ENCODE measurements around the gene FAM185A. TPM values are rescaled to one million over a fixed set of nuclear protein-coding genes. Genes with fewer than 3 reads are reported as not detected.
"Not testable (repeated sequence)": the region's sequence is repeated elsewhere in the genome, so short reads cannot be mapped to it uniquely, and the experiment has no call there.

The FAM185A gene
- polyA plus RNA-seq, 3 donors, result 2.5 to 6.8 (median 4.8) TPM

- peaks cover 8 to 12% of the 10 kb centered on the region in 2 donors for H3K36me3 Mint-ChIP-seq
- H3K27ac ChIP-seq (ENCODE audit: low read depth in 1 of 2, low read length in 2 of 2); H3K9me3 Mint-ChIP-seq; H3K4me2 ChIP-seq (replicated peaks; ENCODE audit: extremely low read depth, low read length, poor library complexity, severe bottlenecking); H3K4me1 ChIP-seq (ENCODE audit: control insufficient read depth in 1 of 2, insufficient read depth in 2 of 2, low read length in 2 of 2); H3K27ac Mint-ChIP-seq; intact Hi-C loops (cut with micrococcal nuclease); H3K36me3 ChIP-seq (replicated peaks in 1 of 2; ENCODE audit: control insufficient read depth in 1 of 2, insufficient read depth in 2 of 2, low read length in 2 of 2); H3K27me3 Mint-ChIP-seq (ENCODE audit: low read depth in 3 of 3); H4K20me1 ChIP-seq (ENCODE audit: insufficient read depth, low read length); H3K4me3 ChIP-seq (replicated peaks in 1 of 3; ENCODE audit: low read depth in 2 of 3, low read length in 3 of 3); DNase-seq; H3K27me3 ChIP-seq (ENCODE audit: control insufficient read depth in 2 of 2, insufficient read depth in 2 of 2, low read length in 2 of 2); H3K4me3 Mint-ChIP-seq; H2AFZ ChIP-seq (ENCODE audit: insufficient read depth, low read depth, low read length, poor library complexity, severe bottlenecking); H3K79me2 ChIP-seq (ENCODE audit: insufficient read depth, low read length); H3K9me3 ChIP-seq (replicated peaks in 1 of 2; ENCODE audit: control insufficient read depth in 1 of 2, insufficient read depth in 1 of 2, low read length in 2 of 2); H3K4me1 Mint-ChIP-seq; H3K9ac ChIP-seq (ENCODE audit: insufficient read depth, low read length, poor library complexity, severe bottlenecking): not testable (repeated sequence)
Measured at GRCh38 chr7:102791831-102792230, 43.0 kb downstream of the FAM185A start.

- H3K27me3 ChIP-seq (ENCODE audit: control insufficient read depth in 2 of 2, insufficient read depth in 2 of 2, low read length in 2 of 2); H3K36me3 ChIP-seq (replicated peaks in 1 of 2; ENCODE audit: control insufficient read depth in 1 of 2, insufficient read depth in 2 of 2, low read length in 2 of 2); H3K4me2 ChIP-seq (replicated peaks; ENCODE audit: extremely low read depth, low read length, poor library complexity, severe bottlenecking); H3K27ac Mint-ChIP-seq; H3K27me3 Mint-ChIP-seq (ENCODE audit: low read depth in 3 of 3); DNase-seq; H3K4me3 ChIP-seq (replicated peaks in 1 of 3; ENCODE audit: low read depth in 2 of 3, low read length in 3 of 3); H3K9me3 Mint-ChIP-seq; H3K79me2 ChIP-seq (ENCODE audit: insufficient read depth, low read length); H3K9ac ChIP-seq (ENCODE audit: insufficient read depth, low read length, poor library complexity, severe bottlenecking); H3K9me3 ChIP-seq (replicated peaks in 1 of 2; ENCODE audit: control insufficient read depth in 1 of 2, insufficient read depth in 1 of 2, low read length in 2 of 2); H3K36me3 Mint-ChIP-seq; H3K4me3 Mint-ChIP-seq; H2AFZ ChIP-seq (ENCODE audit: insufficient read depth, low read depth, low read length, poor library complexity, severe bottlenecking); intact Hi-C loops (cut with micrococcal nuclease); H3K4me1 Mint-ChIP-seq; H3K4me1 ChIP-seq (ENCODE audit: control insufficient read depth in 1 of 2, insufficient read depth in 2 of 2, low read length in 2 of 2); H4K20me1 ChIP-seq (ENCODE audit: insufficient read depth, low read length); H3K27ac ChIP-seq (ENCODE audit: low read depth in 1 of 2, low read length in 2 of 2): not testable (repeated sequence)
- WGBS (ENCODE audit: insufficient coverage), result no CpG with 5 or more reads among the region's 1 CpG
Measured at GRCh38 chr7:102794567-102794966, 45.8 kb downstream of the FAM185A start.

GRCh38 chr7:102795987-102796595 lies 47.3 kb downstream of the FAM185A start:
- H3K27me3 Mint-ChIP-seq (ENCODE audit: low read depth in 3 of 3); H3K4me3 Mint-ChIP-seq; H3K4me1 ChIP-seq (ENCODE audit: control insufficient read depth in 1 of 2, insufficient read depth in 2 of 2, low read length in 2 of 2); H3K4me1 Mint-ChIP-seq; H4K20me1 ChIP-seq (ENCODE audit: insufficient read depth, low read length); H3K4me2 ChIP-seq (replicated peaks; ENCODE audit: extremely low read depth, low read length, poor library complexity, severe bottlenecking); DNase-seq; H3K27ac ChIP-seq (ENCODE audit: low read depth in 1 of 2, low read length in 2 of 2); H3K36me3 ChIP-seq (replicated peaks in 1 of 2; ENCODE audit: control insufficient read depth in 1 of 2, insufficient read depth in 2 of 2, low read length in 2 of 2); H3K9ac ChIP-seq (ENCODE audit: insufficient read depth, low read length, poor library complexity, severe bottlenecking); H3K9me3 ChIP-seq (replicated peaks in 1 of 2; ENCODE audit: control insufficient read depth in 1 of 2, insufficient read depth in 1 of 2, low read length in 2 of 2); H2AFZ ChIP-seq (ENCODE audit: insufficient read depth, low read depth, low read length, poor library complexity, severe bottlenecking); H3K79me2 ChIP-seq (ENCODE audit: insufficient read depth, low read length); intact Hi-C loops (cut with micrococcal nuclease); H3K27ac Mint-ChIP-seq; H3K27me3 ChIP-seq (ENCODE audit: control insufficient read depth in 2 of 2, insufficient read depth in 2 of 2, low read length in 2 of 2); H3K4me3 ChIP-seq (replicated peaks in 1 of 3; ENCODE audit: low read depth in 2 of 3, low read length in 3 of 3): not testable (repeated sequence)
- peaks cover 8 to 11% of the 10 kb centered on the region in 2 donors for H3K36me3 Mint-ChIP-seq
- peaks cover 2 to 15% (median 7%) of the 10 kb centered on the region in 7 donors for H3K9me3 Mint-ChIP-seq
- WGBS (ENCODE audit: insufficient coverage), result no CpG with 5 or more reads among the region's 6 CpGs

All from CD14-positive monocyte (primary cell).